OCI-LY7 (cell line): ENCODE measurements around the gene PCSK9. TPM values are rescaled to one million over a fixed set of nuclear protein-coding genes. Genes with fewer than 3 reads are reported as not detected.

ENCODE experiments used
- BruUV-seq: library from RNA; stranded (reverse); fragments of 400-500 nt; replicated peaks from 2 replicates; lab custom pipeline; 2021; lab: Mats Ljungman, UMichigan
- CTCF ChIA-PET: fragments of 300-600 bp; sonication (Branson Sonifier 250); formaldehyde crosslinking; loops from one replicate; lab custom pipeline; 2022; ENCODE audit warnings: antibody characterized with exemption; ENCODE audit not compliant: unreplicated experiment; lab: Charles Lee
- POLR2A ChIA-PET: fragments of 300-600 bp; sonication (Branson Sonifier 250); formaldehyde crosslinking; loops from one replicate; lab custom pipeline; 2022; ENCODE audit warnings: antibody characterized with exemption; lab: Charles Lee
- DNase-seq: peaks from one replicate; pipeline ENCODE4 v3.0.0-alpha.2; 2015; ENCODE audit warnings: low spot score
- H2AFZ ChIP-seq: fragments of 200-600 bp; sonication (generic), shearing (Covaris generic); 2 replicates; pipeline ENCODE4 v1.6.1; 2014; ENCODE audit warnings: mild to moderate bottlenecking, antibody characterized with exemption, low read length, moderate library complexity
- H3K27ac ChIP-seq: fragments of 200-600 bp; sonication (generic); 2 replicates; pipeline ENCODE4 v1.5.1; 2014; ENCODE audit warnings: mixed run types, low read depth, mild to moderate bottlenecking, moderate library complexity, low read length, inconsistent platforms; ENCODE audit not compliant: poor library complexity, severe bottlenecking
- H3K36me3 ChIP-seq: fragments of 200-600 bp; sonication (generic); 2 replicates; pipeline ENCODE4 v1.6.1; 2014; ENCODE audit warnings: mild to moderate bottlenecking, antibody characterized with exemption, low read length, moderate library complexity, mixed read lengths; ENCODE audit not compliant: insufficient read depth
- H3K4me1 ChIP-seq: fragments of 200-600 bp; sonication (generic); 2 replicates; pipeline ENCODE4 v1.5.1; 2014; ENCODE audit warnings: mild to moderate bottlenecking, low read length; ENCODE audit not compliant: insufficient read depth, poor library complexity, severe bottlenecking
- H3K4me2 ChIP-seq: fragments of 200-600 bp; sonication (generic); 2 replicates; pipeline ENCODE4 v1.6.1; 2014; ENCODE audit warnings: mild to moderate bottlenecking, low read length
- H3K4me3 ChIP-seq: fragments of 200-600 bp; sonication (generic); 2 replicates; pipeline ENCODE4 v1.5.1; 2014; ENCODE audit warnings: mild to moderate bottlenecking, low read depth, low read length; ENCODE audit not compliant: poor library complexity, severe bottlenecking
- H3K79me2 ChIP-seq: fragments of 200-600 bp; sonication (generic); 2 replicates; pipeline ENCODE4 v1.6.1; 2016; ENCODE audit warnings: low read depth, mild to moderate bottlenecking, low read length, moderate library complexity, mixed read lengths; ENCODE audit not compliant: insufficient read depth
- H3K9me2 ChIP-seq: fragments of 200-600 bp; sonication (generic); 2 replicates; pipeline ENCODE4 v1.6.1; 2016; ENCODE audit warnings: mild to moderate bottlenecking, low read length, mixed read lengths; ENCODE audit not compliant: insufficient read depth
- H3K9me3 ChIP-seq: fragments of 200-600 bp; sonication (generic); 2 replicates; pipeline ENCODE4 v1.6.1; 2014; ENCODE audit warnings: mild to moderate bottlenecking, mixed run types, low read length, mixed read lengths
- H4K20me1 ChIP-seq: fragments of 200-600 bp; sonication (generic); 2 replicates; pipeline ENCODE4 v1.6.1; 2014; ENCODE audit warnings: mild to moderate bottlenecking, antibody characterized with exemption, low read length, moderate library complexity, mixed read lengths; ENCODE audit not compliant: insufficient read depth
- CTCF ChIP-seq: fragments of 200-600 bp; sonication (generic); conservative IDR thresholded peaks from 2 replicates; pipeline ENCODE4 v1.5.1; 2014; ENCODE audit warnings: mild to moderate bottlenecking, antibody characterized with exemption, low read length, moderate library complexity, mixed read lengths
- EZH2phosphoT487 ChIP-seq: fragments of 200-600 bp; sonication (generic); IDR thresholded peaks from 2 replicates; pipeline ENCODE4 v1.6.1; 2018; ENCODE audit warnings: low read depth, borderline replicate concordance, mild to moderate bottlenecking, mixed run types, antibody characterized with exemption, low read length, moderate library complexity, mixed read lengths
- intact Hi-C: fragments of 100-400 bp; cut with micrococcal nuclease; formaldehyde crosslinking; loops from one replicate; pipeline ENCODE4 v1.10.0; 2022; ENCODE audit not compliant: unreplicated experiment
- total RNA-seq, 2 experiments: library from RNA; depleted of rRNA in 1 of 2; stranded (reverse); fragments of >200 nt in 1 of 2; shearing (Covaris generic) in 1 of 2; gene quantifications; 2 replicates each; pipeline ENCODE4 v1.2.3, GENCODE V29; 2014 to 2022

PCSK9 gene
- total RNA-seq, 2 experiments from 2014 or later = not detected

- Histone ChIP-seq H3K4me3 (no peak overlapping the region), H3K4me2 (no peak overlapping the region), H3K27ac (no peak overlapping the region), H3K36me3 (no peaks in the 10 kb centered on the region), H3K9me2 (no peaks in the 10 kb centered on the region), H3K4me1 (no peaks in the 10 kb centered on the region), H3K79me2 (no peaks in the 10 kb centered on the region), H3K9me3 (no peaks in the 10 kb centered on the region), H2AFZ (no peak overlapping the region), H4K20me1 (no peaks in the 10 kb centered on the region)
- DNase-seq = no peak
- intact Hi-C loops = no loop called here
- ChIA-PET CTCF (no interaction called here), POLR2A (no interaction called here)
- TF ChIP-seq CTCF = no peak
- TF ChIP-seq EZH2phosphoT487 = no peak
- no TSS peak for BruUV-seq
Observed at GRCh38 chr1:55006931-55007330, 32.4 kb upstream of the PCSK9 start.

GRCh38 chr1:55007625-55008024 is 31.7 kb upstream of the PCSK9 start:
- POLR2A ChIA-PET = no interaction called here

More at GRCh38 chr1:55007625-55008024, 31.7 kb upstream of the PCSK9 start:
- no peak for TF ChIP-seq CTCF
- TF ChIP-seq EZH2phosphoT487 = no peak
- no peak overlapping the region for H3K4me3 ChIP-seq
- H3K27ac ChIP-seq = no peak overlapping the region
- CTCF ChIA-PET = no interaction called here
- no TSS peak for BruUV-seq
- H4K20me1 ChIP-seq = no peaks in the 10 kb centered on the region
- no peaks in the 10 kb centered on the region for H3K79me2 ChIP-seq
- no peak for DNase-seq
- intact Hi-C loops = no loop called here
- no peaks in the 10 kb centered on the region for H3K4me1 ChIP-seq
- no peak overlapping the region for H2AFZ ChIP-seq
- no peaks in the 10 kb centered on the region for H3K36me3 ChIP-seq
- H3K9me2 ChIP-seq = no peaks in the 10 kb centered on the region
- no peak overlapping the region for H3K4me2 ChIP-seq
- no peaks in the 10 kb centered on the region for H3K9me3 ChIP-seq
